Measurements from ENCODE around the gene SCRN1. TPM values are rescaled to one million over a fixed set of nuclear protein-coding genes. Genes with fewer than 3 reads are reported as not detected.

Gene SCRN1
- total RNA-seq, 3 donors from 2014 or later (not counting 1 experiment from before 2014, with no cell fraction given): 23.4 to 31.3 (median 26.9) TPM

- H3K4me1 Mint-ChIP-seq: no peaks in the 10 kb centered on the region
- no peak for DNase-seq
- 84% methylated on average over 3 of the region's 3 CpGs for WGBS (ENCODE audit: insufficient coverage)
- no peak overlapping the region for H3K4me3 Mint-ChIP-seq
- H3K27ac ChIP-seq (ENCODE audit: low read length): no peak overlapping the region
- no peak for ATAC-seq
- no peaks in the 10 kb centered on the region for H3K4me1 ChIP-seq (ENCODE audit: control insufficient read depth, insufficient read depth, low read length)
- TF ChIP-seq CTCF (IDR thresholded peaks at IDR 0.05): no peak
- H3K36me3 ChIP-seq (ENCODE audit: control insufficient read depth, insufficient read depth, low read length): peaks cover 18% of the 10 kb centered on the region
- intact Hi-C loops (cut with micrococcal nuclease): no loop called here
- H3K4me3 ChIP-seq (ENCODE audit: low read length): no peak overlapping the region
- no peak overlapping the region for H3K27ac Mint-ChIP-seq
- H3K9me3 ChIP-seq (ENCODE audit: control insufficient read depth, insufficient read depth, low read length): no peaks in the 10 kb centered on the region
- no peaks in the 10 kb centered on the region for H3K27me3 Mint-ChIP-seq (ENCODE audit: low read depth in 2 of 2)
- H3K27me3 ChIP-seq (ENCODE audit: control insufficient read depth, insufficient read depth, low read length): no peaks in the 10 kb centered on the region
- H3K9me3 Mint-ChIP-seq: no peaks in the 10 kb centered on the region
- H3K36me3 Mint-ChIP-seq: no peaks in the 10 kb centered on the region
Measured at GRCh38 chr7:29937132-29937531, 52.5 kb downstream of the SCRN1 start.

GRCh38 chr7:29935111-29935510, 54.5 kb downstream of the SCRN1 start:
- ATAC-seq (no peak), DNase-seq (no peak)
- H3K4me1 ChIP-seq (ENCODE audit: control insufficient read depth, insufficient read depth, low read length): no peaks in the 10 kb centered on the region
- Mint-ChIP-seq H3K27me3 (ENCODE audit: low read depth in 2 of 2) (no peaks in the 10 kb centered on the region), H3K4me1 (no peaks in the 10 kb centered on the region), H3K36me3 (no peaks in the 10 kb centered on the region), H3K4me3 (no peak overlapping the region), H3K27ac (no peak overlapping the region), H3K9me3 (no peaks in the 10 kb centered on the region)
- H3K4me3 ChIP-seq (ENCODE audit: low read length): no peak overlapping the region
- no peak for TF ChIP-seq CTCF (IDR thresholded peaks at IDR 0.05)
- peaks cover 19% of the 10 kb centered on the region for H3K36me3 ChIP-seq (ENCODE audit: control insufficient read depth, insufficient read depth, low read length)
- intact Hi-C loops (cut with micrococcal nuclease): no loop called here
- no peak overlapping the region for H3K27ac ChIP-seq (ENCODE audit: low read length)
- 84% methylated on average over 2 of the region's 2 CpGs for WGBS (ENCODE audit: insufficient coverage)
- H3K27me3 ChIP-seq (ENCODE audit: control insufficient read depth, insufficient read depth, low read length): no peaks in the 10 kb centered on the region
- no peaks in the 10 kb centered on the region for H3K9me3 ChIP-seq (ENCODE audit: control insufficient read depth, insufficient read depth, low read length)

- H3K4me1 Mint-ChIP-seq: no peaks in the 10 kb centered on the region
- H3K27me3 Mint-ChIP-seq (ENCODE audit: low read depth in 2 of 2): no peaks in the 10 kb centered on the region
- no peak overlapping the region for H3K4me3 Mint-ChIP-seq
- H3K27ac Mint-ChIP-seq: no peak overlapping the region
- Histone ChIP-seq H3K27me3 (ENCODE audit: control insufficient read depth, insufficient read depth, low read length) (no peaks in the 10 kb centered on the region), H3K36me3 (ENCODE audit: control insufficient read depth, insufficient read depth, low read length) (peaks cover 7% of the 10 kb centered on the region), H3K9me3 (ENCODE audit: control insufficient read depth, insufficient read depth, low read length) (no peaks in the 10 kb centered on the region), H3K4me1 (ENCODE audit: control insufficient read depth, insufficient read depth, low read length) (no peaks in the 10 kb centered on the region), H3K4me3 (ENCODE audit: low read length) (no peak overlapping the region), H3K27ac (ENCODE audit: low read length) (no peak overlapping the region)
- ATAC-seq (peak in 1 of 3 donors; percentile 31), DNase-seq (no peak)
- WGBS (ENCODE audit: insufficient coverage): 92% methylated on average over 17 of the region's 17 CpGs
- intact Hi-C loops (cut with micrococcal nuclease): no loop called here
- H3K36me3 Mint-ChIP-seq: no peaks in the 10 kb centered on the region
- H3K9me3 Mint-ChIP-seq: no peaks in the 10 kb centered on the region
- TF ChIP-seq CTCF (IDR thresholded peaks at IDR 0.05): no peak
Measured at GRCh38 chr7:29929018-29929807, 60.4 kb downstream of the SCRN1 start.

- Histone ChIP-seq H3K27ac (ENCODE audit: low read length) (no peak overlapping the region), H3K27me3 (ENCODE audit: control insufficient read depth, insufficient read depth, low read length) (no peaks in the 10 kb centered on the region), H3K9me3 (ENCODE audit: control insufficient read depth, insufficient read depth, low read length) (no peaks in the 10 kb centered on the region), H3K4me3 (ENCODE audit: low read length) (no peak overlapping the region), H3K36me3 (ENCODE audit: control insufficient read depth, insufficient read depth, low read length) (peaks cover 15% of the 10 kb centered on the region), H3K4me1 (ENCODE audit: control insufficient read depth, insufficient read depth, low read length) (no peaks in the 10 kb centered on the region)
- no peak for TF ChIP-seq CTCF (IDR thresholded peaks at IDR 0.05)
- 79% methylated on average over 4 of the region's 5 CpGs for WGBS (ENCODE audit: insufficient coverage)
- Mint-ChIP-seq H3K36me3 (no peaks in the 10 kb centered on the region), H3K9me3 (no peaks in the 10 kb centered on the region), H3K27ac (no peak overlapping the region), H3K4me3 (no peak overlapping the region), H3K4me1 (no peaks in the 10 kb centered on the region), H3K27me3 (ENCODE audit: low read depth in 2 of 2) (no peaks in the 10 kb centered on the region)
- intact Hi-C loops (cut with micrococcal nuclease): no loop called here
- ATAC-seq (no peak), DNase-seq (no peak)
Measured at GRCh38 chr7:29926741-29927140, 62.9 kb downstream of the SCRN1 start.
